ENCODE data around the gene DBH.

- TF ChIP-seq CTCF (IDR thresholded peaks at IDR 0.05; ENCODE audit: insufficient read depth, low read depth, low read length) (no peak), EZH2 (IDR thresholded peaks at IDR 0.05; ENCODE audit: insufficient read depth, low read length) (no peak)
Observed at GRCh38 chr9:133600739-133601138, 35.4 kb upstream of the DBH start.

Data from astrocyte (in vitro differentiated cells and primary cell).